IMR-90 (cell line): ENCODE results near the gene EHD4. TPM values are rescaled to one million over a fixed set of nuclear protein-coding genes. Genes with fewer than 3 reads are reported as not detected.

Experiments used
- ATAC-seq: fragments of 200-7000 bp; cut with Tn5 transposase; 2 replicates; pipeline ENCODE4 v1.9.1; 2020; ENCODE audit warnings: low read depth, mild to moderate bottlenecking, moderate library complexity
- BruUV-seq: library from RNA; stranded (reverse); fragments of 400-500 nt; replicated peaks from 2 replicates; lab custom pipeline; 2021; lab: Mats Ljungman, UMichigan
- CTCF ChIA-PET: fragments of 300-600 bp; formaldehyde crosslinking; extraction: SDS; loops from one replicate; lab custom pipeline; 2021; ENCODE audit warnings: antibody characterized with exemption; lab: Yijun Ruan, JAX
- POLR2A ChIA-PET: fragments of 300-600 bp; sonication (Branson Sonifier 250); formaldehyde crosslinking; loops from one replicate; lab custom pipeline; 2022; ENCODE audit warnings: antibody characterized with exemption; ENCODE audit not compliant: unreplicated experiment; lab: Charles Lee
- DNase-seq: peaks from one replicate; pipeline ENCODE4 v3.0.0; 2013
- H2AFZ ChIP-seq: replicated peaks from 2 replicates; pipeline ENCODE3; 2013; ENCODE audit warnings: low read length, mild to moderate bottlenecking; ENCODE audit not compliant: poor library complexity
- H2AK5ac ChIP-seq: 2 replicates; pipeline ENCODE4 v1.6.1; 2013; ENCODE audit warnings: low read depth, low read length, inconsistent platforms
- H2AK9ac ChIP-seq: replicated peaks from 2 replicates; pipeline ENCODE3; 2013; ENCODE audit warnings: mild to moderate bottlenecking, low read depth, low read length, moderate library complexity; ENCODE audit not compliant: poor library complexity
- H2BK120ac ChIP-seq: 2 replicates; pipeline ENCODE4 v1.6.1; 2013; ENCODE audit warnings: low read depth, low read length, inconsistent platforms
- H2BK15ac ChIP-seq: 3 replicates; pipeline ENCODE4 v1.6.1; 2013; ENCODE audit warnings: low read depth, low read length, inconsistent platforms
- H2BK20ac ChIP-seq: 2 replicates; pipeline ENCODE4 v1.6.1; 2013; ENCODE audit warnings: low read depth, mild to moderate bottlenecking, inconsistent platforms, low read length, moderate library complexity
- H2BK5ac ChIP-seq: 2 replicates; pipeline ENCODE4 v1.6.1; 2013; ENCODE audit warnings: mild to moderate bottlenecking, low read depth, low read length, inconsistent platforms; ENCODE audit not compliant: poor library complexity, severe bottlenecking
- H3K14ac ChIP-seq: replicated peaks from 2 replicates; pipeline ENCODE4 v1.6.1; 2013; ENCODE audit warnings: low read depth, low read length, inconsistent platforms
- H3K18ac ChIP-seq: 2 replicates; pipeline ENCODE4 v1.6.1; 2013; ENCODE audit warnings: low read depth, low read length, control low read depth
- H3K23ac ChIP-seq: 2 replicates; pipeline ENCODE4 v1.6.1; 2013; ENCODE audit warnings: low read depth, low read length, inconsistent platforms
- H3K27ac ChIP-seq: 2 replicates; pipeline ENCODE4 v1.5.1; 2013; ENCODE audit warnings: mild to moderate bottlenecking, control low read depth, low read length; ENCODE audit not compliant: insufficient read depth
- H3K27me3 ChIP-seq: 2 replicates; pipeline ENCODE4 v1.6.1; 2013; ENCODE audit warnings: low read length; ENCODE audit not compliant: control insufficient read depth, insufficient read depth
- H3K36me3 ChIP-seq: 2 replicates; pipeline ENCODE4 v1.6.1; 2013; ENCODE audit warnings: low read length, mixed read lengths; ENCODE audit not compliant: control insufficient read depth, insufficient read depth
- H3K4ac ChIP-seq: 2 replicates; pipeline ENCODE4 v1.6.1; 2013; ENCODE audit warnings: low read depth, low read length, inconsistent platforms
- H3K4me1 ChIP-seq: 2 replicates; pipeline ENCODE4 v1.6.1; 2013; ENCODE audit warnings: low read length, mixed read lengths; ENCODE audit not compliant: control insufficient read depth, insufficient read depth
- H3K4me2 ChIP-seq: 2 replicates; pipeline ENCODE4 v1.6.1; 2013; ENCODE audit warnings: low read depth, mild to moderate bottlenecking, control low read depth, low read length, moderate library complexity
- H3K4me3 ChIP-seq: 2 replicates; pipeline ENCODE4 v1.5.1; 2013; ENCODE audit warnings: low read depth, mild to moderate bottlenecking, control low read depth, low read length, moderate library complexity; ENCODE audit not compliant: insufficient read depth
- H3K56ac ChIP-seq: 2 replicates; pipeline ENCODE4 v1.6.1; 2013; ENCODE audit warnings: low read length, inconsistent platforms; ENCODE audit not compliant: insufficient read depth; ENCODE audit errors: extremely low read depth
- H3K79me1 ChIP-seq, 2 experiments: 2 replicates each; pipeline ENCODE4 v1.6.1; 2013; ENCODE audit warnings: low read length in 2 of 2, inconsistent platforms in 1 of 2, low read depth in 1 of 2
- H3K9ac ChIP-seq: 2 replicates; pipeline ENCODE4 v1.6.1; 2013; ENCODE audit warnings: low read depth, low read length, control low read depth
- H3K9me1 ChIP-seq: 2 replicates; pipeline ENCODE4 v1.6.1; 2013; ENCODE audit warnings: low read length, inconsistent platforms; ENCODE audit not compliant: insufficient read depth
- H3K9me3 ChIP-seq: 2 replicates; pipeline ENCODE4 v1.6.1; 2013; ENCODE audit warnings: low read length; ENCODE audit not compliant: control insufficient read depth, insufficient read depth
- H4K20me1 ChIP-seq: 2 replicates; pipeline ENCODE4 v1.6.1; 2013; ENCODE audit warnings: low read length, inconsistent platforms; ENCODE audit not compliant: insufficient read depth
- H4K5ac ChIP-seq: 2 replicates; pipeline ENCODE4 v1.6.1; 2013; ENCODE audit warnings: mild to moderate bottlenecking, low read depth, low read length, control low read depth
- H4K8ac ChIP-seq, 2 experiments: 2 replicates each; pipeline ENCODE4 v1.6.1; 2013; ENCODE audit warnings: low read depth in 2 of 2, low read length in 2 of 2, control low read depth in 1 of 2, inconsistent platforms in 1 of 2
- H4K91ac ChIP-seq: 2 replicates; pipeline ENCODE4 v1.6.1; 2013; ENCODE audit warnings: low read depth, low read length, inconsistent platforms; ENCODE audit not compliant: insufficient read depth
- CHD1 ChIP-seq: IDR thresholded peaks from 2 replicates; pipeline ENCODE4 v1.6.1; 2012; ENCODE audit warnings: low read depth, low read length, improper control_type of control experiment
- MAZ ChIP-seq: IDR thresholded peaks from 2 replicates; pipeline ENCODE4 v1.6.1; 2012; ENCODE audit warnings: low read depth, mild to moderate bottlenecking, low read length, improper control_type of control experiment, moderate library complexity, borderline replicate concordance
- POLR2A ChIP-seq: IDR thresholded peaks from 2 replicates; pipeline ENCODE4 v1.6.1; 2012; ENCODE audit warnings: mild to moderate bottlenecking, low read depth, low read length
- RCOR1 ChIP-seq: IDR thresholded peaks from 2 replicates; pipeline ENCODE4 v1.6.1; 2012; ENCODE audit warnings: mild to moderate bottlenecking, low read length, improper control_type of control experiment; ENCODE audit not compliant: insufficient replicate concordance
- SMC3 ChIP-seq: fragments of 150-350 bp; IDR thresholded peaks from 2 replicates; pipeline ENCODE4 v1.6.1; 2016; ENCODE audit warnings: low read depth, mild to moderate bottlenecking, antibody characterized with exemption, low read length, moderate library complexity
- WGBS, 2 experiments: methylation state at CpG; one replicate each; pipeline versions ENCODE4 v1.1.5 to v1.1.7; 2013; ENCODE audit warnings: missing lambda C conversion rate in 2 of 2; ENCODE audit not compliant: insufficient read length in 1 of 2; ENCODE audit errors: extremely low coverage in 2 of 2; 5-methylcytosine and 5-hydroxymethylcytosine counted together
- dilution Hi-C: fragments of 300-500 bp; cut with HindIII; formaldehyde crosslinking; loops from one replicate; pipeline ENCODE4 v1.14.3; 2018; ENCODE audit warnings: low sequenced_read_pairs; ENCODE audit not compliant: unreplicated experiment
- in situ Hi-C: fragments of 300-500 bp; cut with MboI; formaldehyde crosslinking; loops from 3 replicates; pipeline ENCODE4 v1.14.3; 2019; ENCODE audit warnings: low sequenced_read_pairs, inconsistent platforms, mixed read lengths
- intact Hi-C: fragments of 100-400 bp; cut with micrococcal nuclease; formaldehyde crosslinking; loops from 2 replicates; pipeline ENCODE4 v1.10.0; 2022
- polyA plus RNA-seq, 3 experiments: library from polyadenylated mRNA; depleted of rRNA; stranded (reverse); fragments of >200 nt; gene quantifications; 2 replicates each; pipeline ENCODE4 v1.2.3, GENCODE V29; 2012; ENCODE audit warnings: low replicate concordance in 1 of 3
- total RNA-seq: library from RNA; depleted of rRNA; stranded (reverse); fragments of >200 nt; gene quantifications from 2 replicates; pipeline ENCODE4 v1.2.3, GENCODE V29; 2012

The EHD4 gene
- total and polyA plus RNA-seq, 2 of the 4 experiments (the other 2 are of a cell fraction): 21.0 to 29.0 TPM

DNA sequence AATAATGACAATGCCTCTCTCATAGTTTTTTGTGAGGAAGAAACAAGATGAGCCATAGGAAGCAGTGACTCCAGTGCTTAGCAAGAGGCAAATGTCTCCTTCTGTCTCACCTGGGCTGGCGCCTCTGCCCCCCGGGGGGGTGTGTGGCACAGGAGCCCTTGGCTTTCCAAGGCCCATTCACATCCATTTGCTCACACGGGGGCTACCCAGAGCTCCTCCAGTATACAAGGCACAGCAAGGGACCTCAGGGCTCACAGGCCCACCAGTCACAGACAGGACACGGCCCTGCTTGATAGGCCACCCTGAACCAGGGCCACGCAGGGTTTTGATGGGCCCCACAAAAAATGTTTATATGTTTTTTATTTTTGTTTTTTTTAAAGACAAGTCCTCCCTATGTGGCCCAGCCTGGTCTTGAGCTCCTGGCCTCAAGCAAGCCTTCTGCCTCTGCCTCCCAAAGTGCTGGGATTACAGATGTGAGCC lies 21.9 kb upstream of the EHD4 start:
- Histone ChIP-seq H3K36me3 (no peaks in the 10 kb centered on the region), H3K9me3 (no peaks in the 10 kb centered on the region), H2AFZ (no peak overlapping the region), H4K91ac (no peak overlapping the region), H2BK15ac (no peak overlapping the region), H2BK20ac (no peak overlapping the region), H3K9me1 (no peaks in the 10 kb centered on the region), H3K9ac (no peak overlapping the region), H3K27me3 (peaks cover 40% of the 10 kb centered on the region), H2BK120ac (no peak overlapping the region), H3K79me1 (no peaks in the 10 kb centered on the region), H4K8ac (no peak overlapping the region), H2AK9ac (no peak overlapping the region), H3K27ac (no peak overlapping the region), H3K18ac (no peak overlapping the region), H3K4me3 (no peak overlapping the region), H2AK5ac (no peak overlapping the region), H3K4me1 (no peaks in the 10 kb centered on the region), H3K4ac (no peak overlapping the region), H3K56ac (no peak overlapping the region), H4K20me1 (no peaks in the 10 kb centered on the region), H3K14ac (no peak overlapping the region), H3K23ac (no peak overlapping the region), H3K4me2 (no peak overlapping the region), H2BK5ac (no peak overlapping the region), H4K5ac (no peak overlapping the region)
- POLR2A ChIA-PET: no interaction called here
- CTCF ChIA-PET: interaction anchor here (1.7 kb wide), 2 partner anchors 14 to 90 kb away, joined by 3 to 5 read pairs; no protein-coding TSS in a partner anchor
- in situ Hi-C loops: no loop called here
- no peak for TF ChIP-seq RCOR1
- TF ChIP-seq MAZ: no peak
- TF ChIP-seq POLR2A: no peak
- no peak for TF ChIP-seq CHD1
- TF ChIP-seq SMC3: no peak
- BruUV-seq: no TSS peak
- intact Hi-C loops: loop anchor here (2.0 kb wide), 1 partner anchor 87 kb away; no protein-coding TSS in a partner anchor
- dilution Hi-C loops: no loop called here
- no peak for ATAC-seq
- WGBS, 2 experiments: no CpG with 5 or more reads among the region's 5 CpGs
- DNase-seq: no peak
